MM.1S (cell line): ENCODE results near the gene ACYP2.

ENCODE experiments used
- CTCF ChIP-seq: fragments of 300-600 bp; sonication (generic); IDR thresholded peaks from 2 replicates; pipeline ENCODE4 v1.5.1; 2016; ENCODE audit warnings: antibody characterized with exemption, low read length, mixed read lengths
- EZH2 ChIP-seq: fragments of 300-600 bp; sonication (generic); optimal IDR thresholded peaks from 2 replicates; pipeline ENCODE3; 2017; ENCODE audit warnings: low read depth, mild to moderate bottlenecking, antibody characterized with exemption, low read length, mixed read lengths
- EZH2phosphoT487 ChIP-seq: fragments of 300-600 bp; sonication (generic); IDR thresholded peaks from 2 replicates; pipeline ENCODE4 v1.6.1; 2018; ENCODE audit warnings: antibody characterized with exemption, low read length

- TF ChIP-seq EZH2phosphoT487 (no peak), CTCF (no peak), EZH2 (no peak)
Observed at GRCh38 chr2:54271189-54271588, 155.8 kb downstream of the ACYP2 start.
